GM18498 (cell line): ENCODE measurements around the gene CTIF.
A peak's percentile ranks its signal among the peaks of the same experiment; 100 is the strongest.

Experiments
- ATAC-seq: cut with Tn5 transposase; IDR thresholded peaks from one replicate; pipeline ENCODE4 v1.9.1; 2021; ENCODE audit warnings: mild to moderate bottlenecking, moderate library complexity; ENCODE audit not compliant: unreplicated experiment

CTIF gene

GRCh38 chr18:48782381-48782861 lies 243.6 kb downstream of the CTIF start:
- no peak for ATAC-seq

GRCh38 chr18:48783616-48784520 lies 245.0 kb downstream of the CTIF start:
- no peak for ATAC-seq

GRCh38 chr18:48784656-48785055 lies 245.8 kb downstream of the CTIF start:
- peak; percentile 29 for ATAC-seq

- ATAC-seq = peak; percentile 89
These were observed 246.3 kb downstream of the CTIF start for GRCh38 chr18:48785091-48785614.

DNA sequence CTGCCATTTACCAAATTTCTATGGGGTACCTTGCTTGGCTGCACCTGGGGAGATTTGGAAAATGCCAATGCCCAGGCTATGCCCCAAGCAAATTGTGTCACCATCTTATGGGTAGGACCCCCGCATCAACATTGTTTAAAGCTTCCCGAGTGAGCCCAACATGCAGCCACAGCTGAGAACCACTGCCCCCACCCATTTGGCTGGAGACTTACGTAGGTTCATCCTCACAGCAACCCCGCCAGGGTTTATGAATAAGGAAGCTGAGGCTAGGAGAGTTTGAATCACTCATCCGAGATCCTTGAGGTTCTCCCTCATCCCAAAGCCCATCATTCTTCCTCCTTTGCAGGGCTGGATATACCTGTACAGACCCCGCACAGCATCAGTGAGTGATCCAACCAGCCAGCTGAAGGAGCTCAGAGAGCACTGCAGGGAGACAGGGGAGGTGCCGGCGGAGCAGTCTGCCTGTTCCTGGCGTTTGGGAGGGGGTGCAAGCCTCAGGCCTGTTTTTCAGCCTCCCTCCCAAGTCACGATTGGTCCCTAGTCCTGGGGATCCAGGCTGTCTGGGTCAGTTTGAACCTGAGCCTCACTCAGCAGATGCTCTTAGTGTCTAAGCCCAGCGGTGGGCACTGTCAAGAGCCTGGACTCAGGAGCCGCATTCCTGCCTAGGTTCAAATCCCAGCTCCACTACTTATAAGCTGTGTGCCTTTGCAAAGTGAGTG lies 247.1 kb downstream of the CTIF start:
- no peak for ATAC-seq

DNA sequence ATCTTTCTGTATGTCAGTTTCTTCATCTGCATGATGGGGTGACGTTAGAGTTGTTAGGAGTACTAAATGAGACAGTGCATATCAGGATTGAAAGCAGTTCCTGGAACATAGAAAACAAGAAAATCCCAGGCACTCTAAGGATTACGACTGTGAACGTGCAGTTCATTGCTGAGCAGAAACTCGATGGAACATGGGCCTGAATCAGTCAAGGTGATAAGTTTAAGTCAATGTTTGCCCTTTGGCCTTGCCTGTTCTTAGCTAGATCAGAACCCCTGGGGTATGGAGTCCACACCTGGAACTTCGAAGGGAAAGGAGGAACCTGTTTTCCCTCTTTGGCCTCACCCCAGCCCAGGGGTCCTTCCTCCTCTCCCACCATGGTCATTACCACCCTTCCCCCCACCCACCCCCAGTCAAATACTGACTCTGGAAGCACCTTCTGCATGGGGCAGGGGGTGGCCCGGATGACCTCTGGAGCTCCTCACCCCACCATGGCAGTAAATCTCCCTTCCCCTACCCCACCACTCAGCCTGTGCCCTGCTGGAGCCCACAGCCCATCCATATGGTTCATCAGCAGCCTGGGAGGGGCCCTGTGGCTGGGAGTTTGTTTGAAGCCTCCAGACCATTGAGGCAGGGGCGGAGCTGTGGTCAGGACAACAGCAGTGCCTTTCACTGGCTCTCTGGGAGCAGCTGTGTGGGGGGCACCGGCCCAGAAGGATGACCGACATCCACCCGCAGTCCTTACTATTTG lies 247.8 kb downstream of the CTIF start:
- no peak for ATAC-seq

DNA sequence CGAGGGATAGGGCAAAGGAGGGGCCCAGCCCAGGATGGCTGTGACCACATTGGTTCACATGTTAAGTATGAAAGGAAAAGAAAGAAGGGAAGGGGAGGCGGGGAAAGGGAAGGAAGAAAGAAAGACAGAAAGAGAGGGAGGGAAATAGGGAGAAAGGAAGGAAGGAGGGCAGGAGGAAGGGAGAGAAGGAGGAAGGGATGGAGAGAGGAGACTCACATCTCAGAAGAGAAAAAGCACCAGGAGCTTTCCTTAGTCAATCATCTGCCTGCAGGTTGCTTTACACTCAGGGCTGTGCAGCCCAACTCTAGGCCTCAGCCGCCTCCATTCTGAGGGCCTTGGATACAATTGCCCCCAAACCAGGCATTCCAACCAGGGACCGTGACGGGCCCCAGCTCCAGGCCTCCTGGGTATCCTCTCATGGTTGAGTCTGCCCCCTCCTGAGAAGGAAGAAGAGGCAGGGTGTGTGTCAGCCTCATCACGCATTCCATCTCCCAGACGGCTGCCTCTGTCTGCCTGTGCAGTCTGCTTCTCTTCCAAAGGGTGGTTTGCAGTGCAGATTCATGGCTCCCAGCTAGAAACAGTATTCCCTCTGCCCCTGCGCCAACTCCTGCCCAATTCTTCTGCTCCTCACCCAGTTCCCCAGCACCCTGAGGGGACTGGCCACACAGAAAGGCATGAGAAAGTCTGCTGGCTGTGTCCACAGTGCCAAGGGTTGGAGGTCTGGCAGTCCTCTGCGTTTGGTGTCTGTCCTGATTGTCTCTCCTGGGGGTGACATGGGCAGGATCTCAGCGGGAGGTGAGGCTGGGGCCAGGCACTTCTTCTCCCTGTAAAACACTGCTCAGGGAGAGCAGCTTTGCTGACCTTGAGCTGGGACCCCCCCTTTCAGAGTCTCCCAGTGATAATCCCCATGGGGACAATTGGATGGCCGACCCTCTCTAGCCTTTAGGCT lies 248.6 kb downstream of the CTIF start:
- no peak for ATAC-seq

GRCh38 chr18:48788373-48788772 lies 249.5 kb downstream of the CTIF start:
- no peak for ATAC-seq

DNA sequence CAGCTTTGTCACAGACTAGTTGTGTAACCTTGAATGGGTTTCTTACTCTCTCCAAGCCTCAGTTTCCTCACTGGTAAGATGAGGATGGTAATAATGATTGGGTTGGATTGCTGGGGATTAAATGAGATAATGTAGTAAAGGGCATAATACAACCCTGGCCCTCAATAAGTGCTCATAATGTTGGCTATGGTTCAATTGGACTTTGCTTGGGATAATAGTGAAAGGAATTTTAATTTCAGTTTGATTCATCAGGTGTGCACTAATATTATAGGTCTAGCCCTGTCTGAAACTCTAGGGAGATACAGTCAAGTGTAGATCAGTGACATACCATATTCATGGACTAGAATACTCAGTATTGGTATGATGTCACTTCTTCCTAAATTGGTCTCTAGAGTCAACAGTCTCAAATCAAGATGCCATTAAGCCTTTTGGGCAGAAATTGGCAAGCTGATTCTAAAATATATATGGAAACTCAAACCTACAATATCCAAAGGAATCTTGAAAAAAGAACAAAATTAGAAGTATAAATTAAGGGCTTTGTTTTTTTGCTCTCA lies 250.5 kb downstream of the CTIF start:
- ATAC-seq = no peak

DNA sequence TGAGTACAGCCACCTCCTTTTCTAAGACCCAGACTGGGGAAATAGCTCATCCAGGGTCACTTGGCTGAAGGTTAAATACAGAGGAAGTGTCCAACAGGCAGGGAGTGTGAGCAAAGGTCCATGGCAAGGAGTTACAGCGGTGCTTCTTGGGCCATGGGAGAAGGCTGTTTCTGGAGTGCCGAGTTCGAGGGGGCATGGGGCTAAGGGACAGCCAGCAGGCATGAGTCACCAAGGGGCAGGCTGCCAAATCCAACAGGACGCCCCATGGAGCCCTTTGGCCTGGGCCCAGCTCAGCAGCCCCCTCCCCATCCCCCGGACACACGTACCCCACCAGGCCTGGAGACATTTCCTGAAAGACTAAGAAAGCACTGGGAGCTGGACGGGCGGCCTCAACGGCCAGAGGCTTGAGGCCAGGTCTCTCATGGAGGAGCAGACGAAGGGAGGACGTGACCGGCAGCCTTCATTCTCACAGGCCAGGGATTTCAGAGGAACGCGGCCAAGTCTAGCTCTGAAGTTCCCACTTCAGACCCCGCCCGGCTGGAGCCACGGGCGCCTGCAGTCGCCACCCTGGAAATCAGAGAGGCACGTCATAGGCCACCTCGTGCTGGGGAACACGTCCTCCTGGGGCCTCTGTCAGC lies 251.5 kb downstream of the CTIF start:
- ATAC-seq = no peak

- ATAC-seq = no peak
These were observed 252.2 kb downstream of the CTIF start for GRCh38 chr18:48790869-48791635.

DNA sequence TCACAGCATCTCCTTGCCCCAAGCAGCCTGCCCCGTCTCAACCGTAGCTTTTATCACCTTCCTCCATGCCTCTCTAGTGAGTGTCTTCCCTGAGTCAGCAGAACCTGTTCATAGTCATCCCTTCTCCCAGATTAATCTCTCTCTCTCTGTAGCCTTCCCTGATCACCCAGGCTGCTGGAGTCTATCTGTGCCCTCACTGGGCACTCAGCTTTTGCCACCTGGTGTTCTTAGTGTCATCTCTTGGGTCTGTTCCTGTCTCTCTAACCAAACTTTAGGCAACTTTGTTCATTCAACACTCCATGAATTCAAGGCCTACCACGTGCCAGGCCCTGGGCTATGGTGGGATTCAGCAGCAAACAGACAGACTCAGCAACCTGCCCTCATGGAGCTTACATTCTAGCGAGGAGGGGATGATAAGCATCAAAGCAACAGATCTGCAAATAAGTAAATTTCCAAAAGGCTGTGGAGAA lies 252.8 kb downstream of the CTIF start:
- no peak for ATAC-seq

DNA sequence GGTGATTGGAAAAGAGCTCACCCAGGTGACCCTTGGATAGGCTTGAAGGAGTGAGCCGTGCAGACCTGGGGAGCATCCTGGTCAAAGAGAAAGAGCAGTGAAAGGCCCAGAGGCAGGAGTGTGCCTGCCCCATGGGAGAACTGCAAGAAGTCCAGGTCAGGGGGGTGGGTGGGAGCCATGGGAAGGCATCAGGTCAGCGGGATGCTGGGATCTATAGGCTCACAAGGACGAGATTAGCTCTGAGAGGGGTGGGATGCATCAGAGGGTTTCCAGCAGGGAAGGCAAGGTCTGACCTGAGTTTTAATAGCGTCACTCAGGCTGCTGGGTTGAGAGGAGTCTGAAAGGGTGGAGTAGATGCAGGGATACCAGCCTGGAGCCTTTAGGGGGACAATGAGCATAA lies 253.3 kb downstream of the CTIF start:
- ATAC-seq = no peak

GRCh38 chr18:48792611-48793380 lies 254.0 kb downstream of the CTIF start:
- no peak for ATAC-seq

DNA sequence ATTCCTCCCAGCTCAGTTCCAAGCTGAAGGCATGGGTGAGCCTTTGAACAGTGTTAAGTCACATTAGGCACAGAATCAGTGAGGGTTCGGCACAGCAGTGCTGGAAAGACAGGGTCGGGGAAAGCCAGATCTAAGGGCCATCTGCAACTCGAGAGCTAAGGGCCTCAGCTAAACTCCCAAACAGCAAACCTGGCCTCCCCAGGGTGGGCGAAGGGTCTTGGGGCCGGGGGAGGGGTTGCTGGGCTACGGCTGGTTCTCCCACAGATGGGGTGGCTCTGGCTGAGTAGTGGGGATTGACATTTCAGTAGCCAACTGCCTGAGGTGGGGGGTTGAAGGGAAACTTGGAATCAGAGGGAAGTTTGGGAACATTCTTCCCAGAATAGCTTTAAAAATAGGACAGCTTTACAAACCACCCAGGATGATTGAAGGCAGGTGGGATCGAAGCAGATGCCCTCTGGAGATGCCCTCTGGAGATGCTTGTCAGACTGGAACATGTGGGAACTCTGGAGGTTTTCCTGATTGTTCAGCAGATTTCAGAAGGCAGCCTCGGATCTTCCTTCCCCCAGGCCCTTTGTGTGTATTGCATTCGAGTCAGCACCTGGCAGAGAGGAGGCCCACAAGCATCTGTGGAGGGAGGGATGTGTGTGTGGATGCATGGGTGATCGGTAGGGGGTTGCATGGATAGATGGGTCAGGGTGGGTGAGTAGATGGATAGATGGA lies 255.6 kb downstream of the CTIF start:
- no peak for ATAC-seq

- no peak for ATAC-seq
These were observed 256.9 kb downstream of the CTIF start for GRCh38 chr18:48795696-48796095.
